Measurements from ENCODE around the gene OR52J3.
"Not testable (repeated sequence)": the region's sequence is repeated elsewhere in the genome, so short reads cannot be mapped to it uniquely, and the experiment has no call there.

Gene OR52J3

GRCh38 chr11:5046226-5046625, at the start of gene OR52J3:
OR52J3 (plus strand) TSS chr11:5046526; CDS start chr11:5046526, 0 bp downstream.
- no peak for DNase-seq (ENCODE audit: low read depth)

GRCh38 chr11:5004424-5005274, 41.7 kb upstream of the OR52J3 start:
- DNase-seq (ENCODE audit: low read depth) = no peak

GRCh38 chr11:5007561-5007960, 38.8 kb upstream of the OR52J3 start:
- DNase-seq (ENCODE audit: low read depth) = no peak

- DNase-seq (ENCODE audit: low read depth) = no peak
Observed at GRCh38 chr11:5011254-5011653, 35.1 kb upstream of the OR52J3 start.

- no peak for DNase-seq (ENCODE audit: low read depth)
Observed at GRCh38 chr11:5013012-5013411, 33.3 kb upstream of the OR52J3 start.

GRCh38 chr11:5021996-5022395, 24.3 kb upstream of the OR52J3 start:
- DNase-seq (ENCODE audit: low read depth) = no peak

- DNase-seq (ENCODE audit: low read depth) = no peak
Observed at GRCh38 chr11:5036669-5037068, 9.7 kb upstream of the OR52J3 start.

- DNase-seq (ENCODE audit: low read depth) = no peak
Observed at GRCh38 chr11:5037926-5038325, 8.4 kb upstream of the OR52J3 start.

- no peak for DNase-seq (ENCODE audit: low read depth)
Observed at GRCh38 chr11:5038341-5038740, 8.0 kb upstream of the OR52J3 start.

- DNase-seq (ENCODE audit: low read depth) = no peak
Observed at GRCh38 chr11:5040876-5041275, 5.5 kb upstream of the OR52J3 start.

GRCh38 chr11:5042091-5042490, 4.2 kb upstream of the OR52J3 start:
- DNase-seq (ENCODE audit: low read depth) = no peak

- DNase-seq (ENCODE audit: low read depth) = no peak
Observed at GRCh38 chr11:5043380-5043779, 2.9 kb upstream of the OR52J3 start.

GRCh38 chr11:5046754-5047330, 516 bp downstream of the OR52J3 start:
- no peak for DNase-seq (ENCODE audit: low read depth)

- DNase-seq (ENCODE audit: low read depth) = not testable (repeated sequence)
Observed at GRCh38 chr11:5058679-5059078, 12.4 kb downstream of the OR52J3 start.

- DNase-seq (ENCODE audit: low read depth) = no peak
Observed at GRCh38 chr11:5059391-5059790, 13.1 kb downstream of the OR52J3 start, which contains the start of gene OR52E2. OR52E2 (minus strand) TSS chr11:5059627; CDS start chr11:5059627, 0 bp downstream.

- no peak for DNase-seq (ENCODE audit: low read depth)
Observed at GRCh38 chr11:5065027-5065426, 18.7 kb downstream of the OR52J3 start.

GRCh38 chr11:5069272-5069671, 22.9 kb downstream of the OR52J3 start, which contains the start of gene OR52E1:
OR52E1 (plus strand) TSS chr11:5069572.
- no peak for DNase-seq (ENCODE audit: low read depth)

- no peak for DNase-seq (ENCODE audit: low read depth)
Observed at GRCh38 chr11:5071799-5072198, 25.5 kb downstream of the OR52J3 start.

- no peak for DNase-seq (ENCODE audit: low read depth)
Observed at GRCh38 chr11:5081405-5081804, 35.1 kb downstream of the OR52J3 start.

GRCh38 chr11:5083602-5084001, 37.3 kb downstream of the OR52J3 start:
- no peak for DNase-seq (ENCODE audit: low read depth)

GRCh38 chr11:5088556-5088955, 42.2 kb downstream of the OR52J3 start:
- DNase-seq (ENCODE audit: low read depth) = no peak

GRCh38 chr11:5090668-5091067, 44.3 kb downstream of the OR52J3 start:
- no peak for DNase-seq (ENCODE audit: low read depth)

- DNase-seq (ENCODE audit: low read depth) = no peak
Observed at GRCh38 chr11:5092821-5093585, 46.7 kb downstream of the OR52J3 start.
